HPDE6-E6E7 (cell line): ENCODE data around the gene SPAG17.
A peak's percentile ranks its signal among the peaks of the same experiment; 100 is the strongest.

Source experiments
- DNase-seq: peaks from one replicate; pipeline ENCODE4 v3.0.0; 2011; ENCODE audit warnings: missing footprints; ENCODE audit errors: extremely low spot score

SPAG17 gene

DNA sequence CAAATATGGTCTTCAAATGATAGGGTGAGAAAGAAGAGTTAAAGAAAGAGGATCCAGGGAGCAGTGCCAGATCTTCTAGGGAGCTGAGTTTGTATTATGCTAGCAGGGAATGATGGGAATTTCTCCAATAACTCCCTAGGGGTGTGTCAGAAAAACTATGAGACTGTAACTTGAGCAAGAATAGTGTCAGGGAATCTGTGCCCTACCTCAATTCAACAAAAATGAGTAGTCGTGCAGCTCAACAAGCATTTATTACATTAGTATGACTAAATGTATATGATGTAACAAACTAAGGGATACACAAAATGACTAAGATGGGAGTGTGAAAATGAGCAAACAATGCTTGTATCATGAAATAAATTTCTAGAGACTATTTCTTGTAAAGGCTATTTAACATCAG lies 24.2 kb downstream of the SPAG17 start:
- DNase-seq: no peak

DNA sequence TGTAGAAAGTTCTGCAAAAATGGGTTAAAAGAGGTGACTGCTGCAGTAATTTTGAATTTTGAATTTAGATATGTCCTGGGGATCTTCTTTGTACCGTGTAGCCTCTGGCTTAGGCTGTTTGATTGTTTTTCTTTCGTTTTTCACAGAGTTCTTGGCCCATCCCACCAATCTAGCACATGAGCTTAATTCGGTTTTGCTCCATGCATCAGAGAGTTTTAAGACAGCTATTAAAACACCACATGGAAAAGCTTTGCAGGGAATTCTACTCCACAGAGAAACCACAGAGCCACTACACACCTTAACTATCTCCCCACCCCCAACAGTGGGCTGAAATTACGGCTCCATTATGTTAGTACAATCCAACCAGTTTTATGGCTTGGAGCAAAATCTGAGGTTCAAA lies 25.5 kb downstream of the SPAG17 start:
- no peak for DNase-seq

DNA sequence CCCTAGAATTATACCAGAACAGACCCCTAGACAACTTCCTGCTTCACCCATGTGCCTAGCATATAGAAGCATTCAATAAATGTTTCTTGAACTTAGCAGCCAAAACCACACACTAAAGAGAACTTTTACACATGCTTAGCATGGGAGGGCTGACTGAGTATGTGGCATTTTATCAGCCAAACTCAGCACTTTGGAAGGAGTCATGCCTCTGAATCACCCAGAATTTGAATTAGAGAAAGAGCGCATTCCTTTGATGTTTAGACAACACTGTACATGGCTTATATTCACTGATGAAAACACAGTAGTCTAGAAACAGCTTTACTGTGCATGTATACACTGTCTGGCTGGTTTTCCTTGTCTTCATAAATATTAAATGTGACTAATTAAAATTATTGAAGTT lies 26.1 kb downstream of the SPAG17 start:
- DNase-seq: no peak

DNA sequence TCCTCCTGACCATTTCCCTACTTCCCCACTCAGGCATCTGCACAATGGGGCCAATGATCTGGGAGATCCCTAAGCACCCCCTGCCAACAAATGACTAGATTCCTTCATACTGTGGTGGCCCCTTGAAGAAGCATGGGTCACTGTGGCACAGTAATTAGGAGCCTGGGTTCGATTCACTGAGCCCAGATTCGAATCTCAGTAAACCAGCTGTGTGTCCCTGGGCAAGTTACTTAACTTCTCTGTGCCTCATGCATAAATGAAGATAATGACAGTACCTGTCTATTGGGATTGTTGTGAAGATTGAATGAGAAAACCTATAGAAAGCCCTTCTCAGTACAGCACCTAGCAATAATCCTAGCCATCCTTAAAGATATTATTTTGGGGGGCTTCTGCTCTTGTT lies 27.5 kb downstream of the SPAG17 start:
- DNase-seq: no peak

DNA sequence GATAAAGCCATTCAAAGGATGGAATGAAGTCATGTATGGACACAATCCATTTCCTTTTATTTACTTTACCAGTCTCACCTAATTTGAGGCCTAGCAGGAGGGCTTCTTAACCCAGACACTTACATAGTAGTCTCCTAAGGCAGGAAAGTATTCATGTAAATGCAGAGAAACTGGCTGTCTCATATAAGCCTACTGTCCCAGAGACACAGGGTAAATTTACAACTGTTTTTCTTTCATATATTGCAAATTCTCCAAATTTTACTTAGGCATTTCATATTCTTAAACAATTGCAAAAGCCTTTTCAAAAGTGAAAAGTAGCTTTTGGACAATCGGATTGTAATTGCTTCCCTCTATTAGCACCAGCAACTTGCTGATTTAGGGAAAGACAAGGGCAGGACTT lies 29.9 kb downstream of the SPAG17 start:
- no peak for DNase-seq

DNA sequence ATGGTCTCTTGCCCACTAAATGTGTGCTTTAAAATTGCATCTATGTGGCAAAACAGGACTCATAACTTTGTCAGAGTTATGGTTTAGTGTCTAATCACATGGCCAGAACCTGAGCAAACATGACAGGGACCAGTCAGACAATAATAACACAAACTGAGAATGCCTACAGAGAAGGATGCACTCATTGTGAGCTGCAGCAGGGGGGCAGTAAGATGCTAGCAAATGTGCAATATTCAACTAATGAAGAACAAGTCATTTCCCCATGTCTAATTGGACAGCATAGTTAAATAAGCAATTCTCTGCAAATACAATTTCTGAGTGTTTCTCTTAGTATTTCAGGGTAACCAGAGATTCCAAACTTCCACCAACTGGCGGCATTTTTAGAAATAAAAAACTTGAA lies 30.8 kb downstream of the SPAG17 start:
- DNase-seq: peak; percentile 28

DNA sequence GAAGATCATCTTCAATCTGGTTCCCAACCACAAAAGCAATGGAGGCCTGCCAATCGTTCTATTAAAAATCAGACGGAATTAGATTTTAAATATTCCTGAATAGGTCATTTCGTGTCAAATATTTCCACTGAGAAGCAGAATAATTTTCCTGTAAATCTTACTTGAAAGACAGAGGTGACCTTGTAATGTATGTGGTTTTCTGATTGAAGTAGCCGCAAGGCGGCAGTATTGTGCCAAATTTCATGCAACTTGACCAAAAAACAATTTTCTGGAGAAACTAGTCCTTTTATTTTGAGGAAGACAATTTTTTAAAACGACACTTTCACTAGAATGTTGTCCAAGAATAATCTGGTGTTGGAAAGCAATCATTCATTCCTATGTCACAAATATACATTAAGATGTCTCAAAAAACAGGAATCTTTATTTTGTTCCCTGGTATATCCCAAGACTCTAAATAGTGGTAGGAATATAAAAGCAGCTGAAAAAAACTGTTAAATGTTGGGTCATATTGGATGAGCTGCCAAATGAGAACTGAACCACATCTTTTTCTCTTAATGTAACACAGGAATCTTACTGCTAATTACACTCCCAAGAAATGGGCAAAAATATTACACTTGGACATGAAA lies 33.6 kb downstream of the SPAG17 start:
- no peak for DNase-seq

DNA sequence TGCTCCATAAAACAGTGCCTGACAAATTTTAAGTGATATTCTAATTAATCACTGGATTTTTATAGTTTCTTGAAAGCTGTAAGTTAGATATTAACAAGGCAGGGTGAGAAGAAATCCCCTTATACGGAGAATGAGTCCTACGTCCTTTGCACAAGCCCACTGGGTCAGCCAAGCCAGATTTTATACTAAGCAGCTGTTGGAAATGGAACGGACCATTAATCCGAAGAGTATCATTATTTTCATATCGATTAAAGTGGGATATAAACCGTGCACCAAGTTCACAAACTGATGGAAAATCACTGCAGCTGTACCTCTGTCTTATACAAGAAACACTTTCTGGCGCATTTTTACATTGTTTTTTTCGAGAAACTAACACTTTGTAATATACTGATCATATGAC lies 35.2 kb downstream of the SPAG17 start:
- DNase-seq: no peak

DNA sequence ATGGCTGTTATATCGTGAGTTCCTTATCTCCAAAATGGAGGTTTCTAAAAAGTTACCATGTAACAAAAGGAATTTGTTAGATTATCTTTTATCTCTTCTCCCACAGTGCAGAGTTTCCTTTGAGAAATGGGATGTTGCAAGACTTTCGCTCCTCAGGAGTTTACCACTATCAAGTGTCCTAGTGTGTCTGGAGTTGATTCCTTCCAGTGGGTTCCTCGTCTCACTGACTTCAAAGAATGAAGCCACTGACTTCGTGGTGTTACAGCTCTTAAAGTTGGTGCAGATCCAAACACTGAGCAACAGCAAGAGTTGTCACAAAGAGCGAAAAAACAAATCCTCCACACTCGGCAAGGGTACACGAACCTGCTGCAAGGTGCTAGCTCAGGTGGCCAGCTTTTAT lies 37.0 kb downstream of the SPAG17 start:
- no peak for DNase-seq

DNA sequence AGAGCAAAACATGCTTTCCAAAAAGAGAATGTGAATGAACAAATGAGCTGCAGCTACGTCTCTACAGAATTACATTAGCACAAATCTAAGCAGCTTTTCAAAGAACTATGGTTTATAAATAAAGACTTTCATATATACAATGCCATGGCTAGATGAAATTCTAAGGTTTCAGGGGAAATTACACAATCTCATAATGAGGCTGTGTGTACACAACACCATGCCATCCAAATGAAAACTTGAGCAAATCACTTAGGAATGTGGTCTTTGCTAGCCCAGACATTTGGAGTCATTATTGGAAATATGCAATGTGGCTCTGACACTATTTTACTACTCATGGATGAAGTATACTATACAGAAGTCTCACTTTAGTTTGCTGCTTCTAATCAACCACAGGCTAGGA lies 37.5 kb downstream of the SPAG17 start:
- DNase-seq: peak; percentile 19

DNA sequence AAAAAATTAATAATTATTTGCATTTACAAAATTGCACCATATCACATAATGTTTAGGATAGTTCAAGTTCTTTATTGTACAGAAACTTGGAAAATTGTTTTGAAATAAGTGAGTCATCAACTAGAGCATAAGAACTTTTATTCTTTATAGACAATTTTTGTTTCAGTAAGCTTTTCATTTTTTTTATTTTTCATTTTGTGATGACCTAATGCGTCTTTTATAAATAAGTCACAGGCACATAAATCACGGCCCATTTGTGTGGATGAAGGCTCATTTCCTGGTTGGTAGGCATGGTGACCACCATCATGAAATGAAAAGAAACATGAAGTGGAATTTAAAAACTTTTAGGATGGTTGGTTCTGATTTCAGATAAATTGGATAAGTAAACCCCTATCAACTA lies 39.3 kb downstream of the SPAG17 start:
- no peak for DNase-seq

DNA sequence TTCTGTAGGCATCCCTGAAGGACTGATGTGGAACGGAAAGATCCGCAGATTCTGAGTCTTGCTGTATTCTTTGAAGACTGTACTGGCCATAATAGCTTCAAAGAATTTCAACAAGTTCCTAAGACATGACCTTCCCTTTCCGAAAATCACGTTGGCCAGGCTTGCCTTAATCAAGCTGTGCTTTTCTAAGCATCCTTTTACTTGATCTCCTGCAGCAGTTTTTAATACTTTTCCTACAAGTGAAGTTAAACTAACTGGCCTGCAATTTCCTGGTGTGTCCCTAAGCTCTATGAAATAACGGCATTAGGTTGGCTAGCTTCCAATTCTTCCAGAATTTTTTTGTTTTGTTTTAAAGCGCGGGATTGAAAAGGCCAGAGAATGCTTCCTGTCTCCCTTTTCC lies 40.3 kb downstream of the SPAG17 start:
- DNase-seq: no peak

DNA sequence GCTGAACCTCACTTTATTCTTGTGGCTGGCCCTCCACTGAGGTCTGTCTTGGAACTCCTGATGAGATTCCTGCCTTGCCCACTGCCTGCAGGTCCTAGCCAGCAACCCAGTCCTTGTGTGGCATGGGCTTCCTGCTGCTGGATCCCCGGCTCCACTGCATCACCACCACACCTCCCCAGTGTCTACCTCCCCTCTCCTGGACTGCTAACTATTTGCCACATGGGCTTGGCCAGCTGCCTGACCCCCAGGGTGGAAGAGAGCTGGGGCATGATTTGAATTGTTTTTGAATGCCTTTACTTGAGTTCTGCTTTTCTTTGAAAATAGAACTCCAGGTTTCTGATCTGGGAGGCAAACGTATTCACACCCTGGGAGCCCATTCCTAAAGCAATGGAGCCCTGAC lies 41.2 kb downstream of the SPAG17 start:
- no peak for DNase-seq

DNA sequence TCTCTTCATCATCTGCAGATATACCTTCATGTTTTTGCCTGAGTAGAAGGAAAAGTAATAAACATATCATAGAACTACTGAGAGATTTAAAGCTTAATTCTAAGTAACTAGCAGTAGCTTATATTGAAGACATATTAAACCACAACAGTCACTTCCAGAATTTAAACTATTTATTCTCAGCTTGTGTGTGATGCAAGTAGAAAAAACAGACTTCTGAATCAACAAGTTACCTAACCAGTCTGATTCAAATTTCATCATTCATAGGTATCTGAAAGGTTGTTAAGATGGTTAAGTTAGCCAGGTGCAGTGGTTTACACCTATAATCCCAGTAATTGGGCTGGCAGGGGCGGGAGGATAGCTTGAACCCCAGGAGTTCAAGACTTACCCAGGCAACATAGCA lies 41.9 kb downstream of the SPAG17 start:
- no peak for DNase-seq

DNA sequence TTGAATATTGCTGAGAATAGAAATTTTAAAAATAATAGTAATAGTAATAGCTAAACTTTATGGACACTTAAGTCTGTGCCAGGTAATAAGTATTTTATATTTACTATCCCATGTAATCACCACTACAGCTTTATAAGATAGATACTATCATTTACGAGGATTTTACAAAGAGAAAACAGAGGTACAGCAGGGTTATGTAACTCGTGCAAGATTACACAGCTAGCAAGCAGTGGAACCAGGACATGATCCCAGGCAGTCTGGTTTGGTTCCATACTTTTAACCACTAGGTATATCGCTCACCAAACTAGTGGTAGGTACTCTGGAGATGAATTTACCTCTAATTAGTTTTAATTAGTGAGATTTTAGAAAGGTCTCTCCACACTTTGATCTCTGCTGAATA lies 42.5 kb downstream of the SPAG17 start:
- no peak for DNase-seq

DNA sequence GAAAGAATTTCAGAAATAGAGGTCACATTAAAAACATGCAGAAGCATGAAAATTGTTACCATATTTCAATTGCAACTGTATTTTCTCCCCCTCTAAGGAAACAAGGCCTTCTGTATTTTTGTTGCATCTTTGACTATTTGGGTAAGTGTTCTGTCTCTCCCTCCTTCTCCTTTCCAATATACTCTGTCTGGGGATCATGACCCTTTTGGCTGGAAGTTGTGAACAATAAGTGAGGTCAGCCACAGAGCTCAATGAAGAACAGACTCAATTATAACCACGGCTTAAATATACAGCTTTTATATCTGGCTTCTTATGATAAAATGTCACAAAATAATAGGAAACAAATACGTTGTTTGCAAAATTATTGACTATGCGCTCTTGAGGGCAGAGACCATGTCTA lies 47.1 kb downstream of the SPAG17 start:
- no peak for DNase-seq

DNA sequence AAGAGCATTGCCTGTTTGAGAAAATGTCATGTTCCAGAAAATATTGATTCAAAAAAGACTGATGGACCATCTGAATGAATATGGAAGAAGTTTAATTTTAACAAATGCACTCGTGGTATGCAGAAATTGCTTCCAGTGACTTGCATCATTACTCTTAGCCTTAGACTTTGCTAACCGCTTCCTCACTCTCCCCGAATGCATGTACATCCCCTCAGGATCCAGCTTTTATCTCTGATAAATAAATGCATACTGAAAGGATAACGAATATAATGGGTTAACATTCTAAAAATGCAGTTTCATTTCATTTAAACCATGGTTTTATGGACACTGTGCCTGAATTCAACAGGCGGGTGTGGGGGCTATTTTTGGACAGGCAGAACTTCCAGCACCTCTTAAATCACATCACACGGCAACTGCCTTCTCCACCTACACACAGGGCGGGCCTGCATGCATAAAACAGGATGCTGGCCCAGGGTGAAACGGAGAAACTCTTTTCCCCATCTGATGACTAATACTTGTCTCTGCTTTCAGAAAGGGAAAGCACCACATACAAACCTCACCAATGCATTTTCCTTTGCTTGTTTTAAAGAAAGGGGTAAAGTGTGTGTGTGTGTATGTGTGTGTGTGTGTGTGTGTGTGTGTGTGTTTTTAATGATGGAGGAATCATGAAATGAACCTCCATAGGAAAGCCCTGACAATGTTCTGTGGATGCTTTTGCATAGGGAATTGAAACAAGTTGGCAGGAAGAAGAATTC lies 48.7 kb downstream of the SPAG17 start:
- no peak for DNase-seq

DNA sequence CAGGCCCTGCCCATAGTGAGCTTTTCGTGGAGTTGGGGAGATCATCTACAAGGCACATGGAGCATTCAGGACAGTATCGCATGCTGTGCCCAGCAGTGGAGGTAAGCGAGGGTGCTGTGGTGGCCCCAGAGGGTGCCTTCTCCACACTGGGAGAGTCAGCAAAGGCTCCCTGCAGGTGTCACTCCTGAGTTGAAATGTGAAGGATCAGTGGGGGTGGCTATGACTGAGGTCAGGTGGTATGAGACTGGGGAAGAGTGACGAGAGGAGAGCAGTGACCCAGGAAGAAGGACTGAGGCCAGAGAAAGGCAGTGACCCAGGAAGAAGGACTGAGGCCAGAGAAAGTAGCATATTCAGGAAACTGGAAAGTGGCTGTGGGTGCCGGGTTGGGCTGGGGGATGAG lies 53.0 kb downstream of the SPAG17 start:
- no peak for DNase-seq

DNA sequence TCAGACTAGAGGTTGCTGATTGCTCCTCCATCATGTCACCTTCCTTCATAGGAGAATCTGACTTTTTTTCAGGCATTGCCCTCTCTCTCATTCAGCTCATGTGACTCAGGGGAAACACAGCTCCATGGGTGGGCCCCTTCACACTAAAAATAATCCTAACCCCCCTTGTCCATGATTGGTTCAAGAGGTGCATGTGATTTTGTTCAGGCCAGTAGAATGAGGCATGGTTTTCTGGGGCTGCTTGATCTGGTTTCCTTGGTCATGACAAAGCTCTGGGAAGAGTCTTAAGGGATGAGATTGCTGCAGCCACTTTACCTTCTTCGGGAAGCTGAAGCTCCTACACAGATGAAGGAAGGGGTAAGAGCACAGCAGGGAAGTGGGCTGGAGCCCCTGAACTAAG lies 56.3 kb downstream of the SPAG17 start:
- DNase-seq: no peak

DNA sequence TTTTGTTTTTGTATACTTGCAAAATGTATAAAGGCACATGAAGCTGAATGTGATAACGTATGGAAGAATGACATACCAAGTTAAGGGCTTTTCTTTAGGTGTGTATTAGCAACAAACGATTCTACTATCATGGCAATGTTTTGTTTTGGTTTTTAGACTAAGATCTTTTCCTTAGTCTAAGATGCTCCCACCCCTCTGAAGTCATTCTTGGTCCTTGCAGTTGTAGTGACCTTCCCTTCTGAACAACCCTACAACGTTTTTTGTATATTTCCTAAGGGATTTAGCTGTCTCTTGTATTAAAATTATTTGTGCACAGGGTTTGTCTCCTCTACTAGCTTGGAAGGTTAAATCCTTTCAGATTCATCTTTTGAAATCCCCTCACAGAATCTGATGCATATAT lies 61.0 kb downstream of the SPAG17 start:
- DNase-seq: no peak

DNA sequence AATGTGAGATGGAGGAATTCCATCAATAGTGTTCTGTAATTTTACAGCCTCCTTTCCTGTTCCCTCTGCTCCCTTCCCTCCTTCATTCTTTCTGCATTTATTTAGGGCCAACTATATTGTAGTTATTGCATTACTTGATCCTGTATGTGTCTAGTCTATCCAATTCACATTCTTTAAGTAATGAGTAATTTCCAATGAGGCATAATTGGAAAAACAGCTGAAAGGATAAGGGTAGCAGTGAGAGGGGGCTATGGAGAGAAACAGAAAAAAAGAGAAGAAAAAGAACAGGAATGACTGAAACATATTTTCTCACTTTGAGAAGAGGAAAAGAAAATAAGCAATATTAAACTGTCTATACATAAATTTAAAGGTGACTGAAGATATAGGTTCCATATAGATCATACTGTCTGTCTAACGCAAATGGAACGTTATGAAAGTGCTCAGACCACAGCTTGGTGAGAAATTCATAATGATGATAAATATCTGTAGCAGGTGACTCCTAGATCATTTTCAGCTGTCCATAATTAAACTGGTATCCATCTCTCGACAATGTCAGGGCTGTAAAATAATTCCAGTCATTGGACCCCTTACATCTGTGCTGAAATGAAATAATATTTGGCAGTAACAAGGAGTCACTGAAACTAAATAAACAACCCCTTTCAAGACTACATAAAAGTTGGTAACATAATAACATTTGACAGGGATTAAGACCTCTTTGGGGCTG lies 61.8 kb downstream of the SPAG17 start:
- no peak for DNase-seq

DNA sequence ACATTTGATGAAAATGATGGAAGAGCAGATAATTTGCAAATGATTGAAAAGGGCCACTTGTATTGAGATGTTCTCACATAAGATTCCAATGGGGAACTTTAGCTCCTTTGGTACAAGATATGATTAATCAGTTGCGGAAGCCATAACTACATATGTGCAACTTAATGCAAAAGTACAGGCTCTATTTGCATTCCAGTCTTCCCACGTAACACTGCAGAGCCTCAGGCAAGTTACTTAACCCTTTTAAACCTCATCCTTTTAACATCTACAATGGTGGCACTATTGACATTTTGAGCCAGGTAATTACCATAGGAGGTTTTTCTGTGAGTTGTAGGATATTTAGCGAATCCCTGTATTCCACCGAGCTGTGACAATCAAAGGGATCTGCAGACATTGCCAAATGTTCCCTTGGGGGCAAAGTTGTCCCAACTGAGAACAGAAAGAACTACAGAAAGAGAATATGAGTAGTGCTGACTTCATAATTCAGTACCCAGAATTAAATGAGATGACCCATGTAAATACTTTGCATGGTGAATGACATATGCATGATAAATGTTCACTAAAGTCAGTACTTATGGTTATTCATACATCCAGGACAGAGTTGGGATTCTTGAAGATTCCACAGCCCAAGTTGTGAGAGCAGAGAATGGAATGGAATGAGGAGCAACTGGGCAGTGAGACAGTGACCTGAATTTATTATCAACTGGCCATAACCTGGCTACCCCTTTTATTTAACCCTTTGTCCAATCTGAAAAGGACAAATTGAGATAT lies 62.6 kb downstream of the SPAG17 start:
- DNase-seq: peak; percentile 26
